ENCODE measurements around the gene TPPP3. TPM values are rescaled to one million over a fixed set of nuclear protein-coding genes. Genes with fewer than 3 reads are reported as not detected.

Gene TPPP3
- total and polyA plus RNA-seq, 9 of the 15 experiments (the other 6 are each of a cell fraction or from before 2014, with no cell fraction given) = 0.13 to 0.50 (median 0.36) TPM; not detected in 2

DNA sequence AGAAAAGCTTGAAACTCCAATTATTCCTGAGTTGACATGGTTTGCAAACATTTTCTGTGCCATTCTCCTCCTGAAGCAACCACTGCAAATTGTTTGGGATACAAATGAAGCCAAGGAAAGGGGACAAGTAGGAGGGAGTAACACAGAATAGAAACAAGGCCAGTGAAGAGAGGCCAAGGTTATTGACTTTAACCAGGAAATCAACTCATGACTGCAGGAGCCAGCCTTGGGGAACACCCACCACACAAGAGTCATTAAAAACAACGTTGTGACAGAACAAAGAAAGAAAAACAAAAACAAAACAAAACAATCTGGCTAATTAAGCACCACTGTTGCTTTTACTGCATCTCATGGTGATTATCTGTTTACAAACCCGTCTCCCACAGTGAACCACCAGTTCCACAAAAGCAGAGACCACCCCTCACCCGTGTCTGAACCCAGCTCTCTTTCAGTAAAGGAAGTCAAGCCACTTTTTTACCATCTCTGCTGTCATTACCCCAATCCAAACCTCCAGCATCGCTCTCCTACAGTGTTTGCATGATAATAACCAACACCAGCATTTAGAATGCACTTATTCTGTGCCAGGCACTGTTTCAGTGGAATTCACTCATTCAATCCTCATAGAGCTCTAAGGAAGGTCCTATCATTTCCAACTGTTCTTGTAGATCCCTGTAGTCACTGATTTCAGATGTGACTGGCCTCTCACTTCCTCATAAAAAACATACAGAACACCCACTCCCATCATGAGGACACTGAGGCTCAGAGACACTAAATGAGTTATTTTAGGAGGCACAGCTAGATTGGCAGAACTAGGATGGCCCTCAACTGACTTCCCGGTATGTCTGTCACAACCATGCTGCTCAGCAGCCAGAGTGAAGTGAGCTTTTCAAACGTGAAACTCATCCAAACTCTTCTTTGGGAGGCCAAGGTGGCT, 20.9 kb upstream of the TPPP3 start:
- ChIA-PET CTCF (ENCODE audit: low intra/inter-chr PET ratio) (interaction anchor here (1.1 kb wide), 1 partner anchor 31 kb away, joined by 3 read pairs; no protein-coding TSS in a partner anchor), POLR2A (interaction anchor here (0.6 to 1.3 kb wide), 5 partner anchors 19 to 88 kb away, joined by 3 to 4 read pairs (median 3); partner anchors contain the start of genes KCTD19 and LRRC36)
- Histone ChIP-seq H3K9me3 (replicated peaks; ENCODE audit: control insufficient read depth, insufficient read depth, low read depth, low read length) (no peaks in the 10 kb centered on the region), H3K36me3 (ENCODE audit: control insufficient read depth, insufficient read depth, low read length) (no peaks in the 10 kb centered on the region), H3K9me1 (ENCODE audit: control insufficient read depth, insufficient read depth, low read length) (no peaks in the 10 kb centered on the region), H3K4me2 (ENCODE audit: insufficient read depth, low read length) (no peak overlapping the region), H3K79me2 (ENCODE audit: control insufficient read depth, insufficient read depth, low read length) (no peaks in the 10 kb centered on the region), H3K9ac (ENCODE audit: insufficient read depth in 1 of 2, low read depth in 2 of 2, low read length in 2 of 2) (peak overlapping the region in 1 of 2 experiments; percentile 26; a peak in 1 of 4 replicates), H3K27me3 (ENCODE audit: control insufficient read depth in 2 of 2, insufficient read depth in 2 of 2, low read length in 2 of 2) (peaks cover 45 to 80% of the 10 kb centered on the region in 2 experiments), H4K20me1 (replicated peaks; ENCODE audit: control insufficient read depth, insufficient read depth, low read length) (no peaks in the 10 kb centered on the region), H3K4me1 (replicated peaks in 1 of 2; ENCODE audit: control insufficient read depth in 2 of 2, insufficient read depth in 2 of 2, low read length in 2 of 2) (peaks cover 0 to 9% of the 10 kb centered on the region in 2 experiments; a peak in 2 of 5 replicates), H3K4me3 (no peak overlapping the region), H2AFZ (ENCODE audit: low read depth, low read length) (no peak overlapping the region), H3K27ac (ENCODE audit: extremely low read depth, low read depth, low read length) (no peak overlapping the region)
- no TSS peak for BruUV-seq (replicated peaks)
- 0% methylated on average over 6 of the region's 6 CpGs for WGBS (ENCODE audit: insufficient coverage, low coverage, missing lambda C conversion rate)
- intact Hi-C loops (cut with micrococcal nuclease) (loop anchor here (10.0 kb wide), 1 partner anchor 49 kb away; no protein-coding TSS in a partner anchor), in situ Hi-C loops (cut with MboI) (loop anchor here (25.0 kb wide), 1 partner anchor 452 kb away; the partner anchor contains the start of gene CES3)
- ATAC-seq (no peak), FAIRE-seq (no peak), DNase-seq (ENCODE audit: extremely low read depth in 1 of 4, low spot score in 3 of 4) (no peak)
- peak; percentile 37 for TF ChIP-seq CBX2 (IDR thresholded peaks at IDR 0.05; ENCODE audit: insufficient read depth, low read length, poor library complexity, severe bottlenecking)
- TF ChIP-seq, protein P1, sequence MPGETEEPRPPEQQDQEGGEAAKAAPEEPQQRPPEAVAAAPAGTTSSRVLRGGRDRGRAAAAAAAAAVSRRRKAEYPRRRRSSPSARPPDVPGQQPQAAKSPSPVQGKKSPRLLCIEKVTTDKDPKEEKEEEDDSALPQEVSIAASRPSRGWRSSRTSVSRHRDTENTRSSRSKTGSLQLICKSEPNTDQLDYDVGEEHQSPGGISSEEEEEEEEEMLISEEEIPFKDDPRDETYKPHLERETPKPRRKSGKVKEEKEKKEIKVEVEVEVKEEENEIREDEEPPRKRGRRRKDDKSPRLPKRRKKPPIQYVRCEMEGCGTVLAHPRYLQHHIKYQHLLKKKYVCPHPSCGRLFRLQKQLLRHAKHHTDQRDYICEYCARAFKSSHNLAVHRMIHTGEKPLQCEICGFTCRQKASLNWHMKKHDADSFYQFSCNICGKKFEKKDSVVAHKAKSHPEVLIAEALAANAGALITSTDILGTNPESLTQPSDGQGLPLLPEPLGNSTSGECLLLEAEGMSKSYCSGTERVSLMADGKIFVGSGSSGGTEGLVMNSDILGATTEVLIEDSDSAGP (CRISPR knock-in tag; IDR thresholded peaks at IDR 0.05) = no peak

All from K562 (cell line).